Breast epithelium (tissue), 3 donors: ENCODE results near the gene UBL5.

ENCODE experiments used
- POLR2A ChIP-seq: fragments of 450-650 bp; IDR thresholded peaks from one replicate; pipeline ENCODE4 v1.6.1; 2016; ENCODE audit warnings: antibody characterized with exemption, mild to moderate bottlenecking, moderate library complexity
- POLR2AphosphoS5 ChIP-seq, 3 donors: sonication (generic); formaldehyde crosslinking; IDR thresholded peaks; one replicate each; pipeline ENCODE4 v1.6.1; 2017; ENCODE audit warnings: antibody characterized with exemption in 3 of 3
- TF ChIP-seq, protein P1 (sequence below), 3 donors: fragments of 450-650 bp; IDR thresholded peaks; one replicate each; pipeline ENCODE4 v1.5.1; 2016 to 2017; ENCODE audit warnings: antibody characterized with exemption in 3 of 3, mild to moderate bottlenecking in 3 of 3, moderate library complexity in 3 of 3

DNA sequence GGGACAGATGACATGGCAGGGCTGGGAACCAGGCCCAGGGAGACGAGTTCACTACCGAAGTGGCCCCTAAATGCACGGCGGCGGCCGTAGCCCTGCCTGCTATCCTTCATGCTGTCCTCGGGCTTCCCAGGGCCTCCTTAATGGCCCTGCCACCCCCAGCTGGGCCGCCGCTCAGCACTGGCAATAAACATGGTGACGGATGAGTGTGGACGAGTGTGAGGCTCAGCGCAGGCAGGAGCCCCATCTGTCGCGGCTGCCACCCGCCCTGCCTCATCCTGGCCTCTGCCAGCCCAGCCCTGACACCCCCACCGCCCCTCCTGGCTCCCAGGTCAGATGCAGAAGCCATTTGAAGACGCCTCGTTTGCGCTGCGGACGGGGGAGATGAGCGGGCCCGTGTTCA, 21.0 kb downstream of the UBL5 start:
- TF ChIP-seq, protein P1, sequence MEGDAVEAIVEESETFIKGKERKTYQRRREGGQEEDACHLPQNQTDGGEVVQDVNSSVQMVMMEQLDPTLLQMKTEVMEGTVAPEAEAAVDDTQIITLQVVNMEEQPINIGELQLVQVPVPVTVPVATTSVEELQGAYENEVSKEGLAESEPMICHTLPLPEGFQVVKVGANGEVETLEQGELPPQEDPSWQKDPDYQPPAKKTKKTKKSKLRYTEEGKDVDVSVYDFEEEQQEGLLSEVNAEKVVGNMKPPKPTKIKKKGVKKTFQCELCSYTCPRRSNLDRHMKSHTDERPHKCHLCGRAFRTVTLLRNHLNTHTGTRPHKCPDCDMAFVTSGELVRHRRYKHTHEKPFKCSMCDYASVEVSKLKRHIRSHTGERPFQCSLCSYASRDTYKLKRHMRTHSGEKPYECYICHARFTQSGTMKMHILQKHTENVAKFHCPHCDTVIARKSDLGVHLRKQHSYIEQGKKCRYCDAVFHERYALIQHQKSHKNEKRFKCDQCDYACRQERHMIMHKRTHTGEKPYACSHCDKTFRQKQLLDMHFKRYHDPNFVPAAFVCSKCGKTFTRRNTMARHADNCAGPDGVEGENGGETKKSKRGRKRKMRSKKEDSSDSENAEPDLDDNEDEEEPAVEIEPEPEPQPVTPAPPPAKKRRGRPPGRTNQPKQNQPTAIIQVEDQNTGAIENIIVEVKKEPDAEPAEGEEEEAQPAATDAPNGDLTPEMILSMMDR (IDR thresholded peaks at IDR 0.05), result no peak
- no peak for TF ChIP-seq POLR2A
- TF ChIP-seq POLR2AphosphoS5 (IDR thresholded peaks at IDR 0.05), result no peak
